Measurements from ENCODE around the gene SRP19. TPM values are rescaled to one million over a fixed set of nuclear protein-coding genes. Genes with fewer than 3 reads are reported as not detected.

Gene SRP19
- total RNA-seq, 1 donor from 2014 or later: 62.0 TPM

- Mint-ChIP-seq H3K27ac (no peak overlapping the region), H3K36me3 (ENCODE audit: insufficient read depth) (peaks cover 26% of the 10 kb centered on the region), H3K4me1 (ENCODE audit: low read depth) (peaks cover 14% of the 10 kb centered on the region), H3K4me3 (ENCODE audit: low read depth) (no peak overlapping the region), H3K9me3 (ENCODE audit: low read depth) (no peaks in the 10 kb centered on the region), H3K27me3 (no peaks in the 10 kb centered on the region)
- DNase-seq (ENCODE audit: low spot score, unreplicated experiment): no peak
- no peak for TF ChIP-seq CTCF (IDR thresholded peaks at IDR 0.05; ENCODE audit: unreplicated experiment)
Measured at GRCh38 chr5:112866739-112867138, 5.7 kb downstream of the SRP19 start.

- Mint-ChIP-seq H3K9me3 (ENCODE audit: low read depth) (no peaks in the 10 kb centered on the region), H3K4me1 (ENCODE audit: low read depth) (peaks cover 9% of the 10 kb centered on the region), H3K27me3 (no peaks in the 10 kb centered on the region), H3K36me3 (ENCODE audit: insufficient read depth) (peaks cover 26% of the 10 kb centered on the region), H3K4me3 (ENCODE audit: low read depth) (no peak overlapping the region), H3K27ac (no peak overlapping the region)
- no peak for TF ChIP-seq CTCF (IDR thresholded peaks at IDR 0.05; ENCODE audit: unreplicated experiment)
- DNase-seq (ENCODE audit: low spot score, unreplicated experiment): no peak
Measured at GRCh38 chr5:112867411-112867810, 6.3 kb downstream of the SRP19 start.

GRCh38 chr5:112869948-112870347, 8.9 kb downstream of the SRP19 start:
- DNase-seq (ENCODE audit: low spot score, unreplicated experiment): no peak
- H3K4me3 Mint-ChIP-seq (ENCODE audit: low read depth): no peak overlapping the region
- TF ChIP-seq CTCF (IDR thresholded peaks at IDR 0.05; ENCODE audit: unreplicated experiment): no peak
- no peaks in the 10 kb centered on the region for H3K27me3 Mint-ChIP-seq
- no peak overlapping the region for H3K27ac Mint-ChIP-seq
- no peaks in the 10 kb centered on the region for H3K4me1 Mint-ChIP-seq (ENCODE audit: low read depth)
- H3K36me3 Mint-ChIP-seq (ENCODE audit: insufficient read depth): peaks cover 23% of the 10 kb centered on the region
- H3K9me3 Mint-ChIP-seq (ENCODE audit: low read depth): no peaks in the 10 kb centered on the region

- Mint-ChIP-seq H3K27me3 (no peaks in the 10 kb centered on the region), H3K9me3 (ENCODE audit: low read depth) (no peaks in the 10 kb centered on the region), H3K4me1 (ENCODE audit: low read depth) (no peaks in the 10 kb centered on the region), H3K36me3 (ENCODE audit: insufficient read depth) (peaks cover 23% of the 10 kb centered on the region), H3K4me3 (ENCODE audit: low read depth) (no peak overlapping the region), H3K27ac (no peak overlapping the region)
- DNase-seq (ENCODE audit: low spot score, unreplicated experiment): no peak
- no peak for TF ChIP-seq CTCF (IDR thresholded peaks at IDR 0.05; ENCODE audit: unreplicated experiment)
Measured at GRCh38 chr5:112870966-112871365, 9.9 kb downstream of the SRP19 start.

GRCh38 chr5:112876362-112876761, 15.3 kb downstream of the SRP19 start:
- H3K4me1 Mint-ChIP-seq (ENCODE audit: low read depth): no peaks in the 10 kb centered on the region
- TF ChIP-seq CTCF (IDR thresholded peaks at IDR 0.05; ENCODE audit: unreplicated experiment): no peak
- no peak for DNase-seq (ENCODE audit: low spot score, unreplicated experiment)
- H3K9me3 Mint-ChIP-seq (ENCODE audit: low read depth): no peaks in the 10 kb centered on the region
- H3K4me3 Mint-ChIP-seq (ENCODE audit: low read depth): no peak overlapping the region
- H3K27me3 Mint-ChIP-seq: no peaks in the 10 kb centered on the region
- H3K36me3 Mint-ChIP-seq (ENCODE audit: insufficient read depth): peaks cover 11% of the 10 kb centered on the region
- peak overlapping the region; percentile 37 for H3K27ac Mint-ChIP-seq

Data from progenitor cell of endocrine pancreas (in vitro differentiated cells).